HG03196 (cell line): ENCODE measurements around the gene OR5A1.
"Not testable (repeated sequence)": the region's sequence is repeated elsewhere in the genome, so short reads cannot be mapped to it uniquely, and the experiment has no call there.

ENCODE experiments used
- ATAC-seq: cut with Tn5 transposase; IDR thresholded peaks from one replicate; pipeline ENCODE4 v1.9.1; 2021; ENCODE audit not compliant: unreplicated experiment

The OR5A1 gene

GRCh38 chr11:59436169-59436568 lies at the start of gene OR5A1:
Gene OR5A1 (plus strand): TSS chr11:59436469. CDS start chr11:59443169, 6,700 bp downstream.
- no peak for ATAC-seq

- ATAC-seq, result no peak
Observed at GRCh38 chr11:59394186-59394585, 42.1 kb upstream of the OR5A1 start.

GRCh38 chr11:59400461-59401261 lies 35.6 kb upstream of the OR5A1 start:
- no peak for ATAC-seq

- ATAC-seq, result no peak
Observed at GRCh38 chr11:59401262-59401552, 35.1 kb upstream of the OR5A1 start.

- no peak for ATAC-seq
Observed at GRCh38 chr11:59403546-59403945, 32.7 kb upstream of the OR5A1 start.

- no peak for ATAC-seq
Observed at GRCh38 chr11:59413646-59414045, 22.6 kb upstream of the OR5A1 start.

- no peak for ATAC-seq
Observed at GRCh38 chr11:59415111-59415510, 21.2 kb upstream of the OR5A1 start.

- no peak for ATAC-seq
Observed at GRCh38 chr11:59416613-59417012, 19.7 kb upstream of the OR5A1 start.

- ATAC-seq, result no peak
Observed at GRCh38 chr11:59417023-59417422, 19.2 kb upstream of the OR5A1 start.

- no peak for ATAC-seq
Observed at GRCh38 chr11:59418156-59418555, 18.1 kb upstream of the OR5A1 start.

GRCh38 chr11:59423835-59424234 lies 12.4 kb upstream of the OR5A1 start:
- ATAC-seq, result no peak

- no peak for ATAC-seq
Observed at GRCh38 chr11:59425131-59425530, 11.1 kb upstream of the OR5A1 start.

- no peak for ATAC-seq
Observed at GRCh38 chr11:59426361-59427067, 9.8 kb upstream of the OR5A1 start, which contains the start of gene OR5A2. Gene OR5A2 (minus strand): TSS chr11:59426413. CDS start chr11:59422953, 3,460 bp downstream.

- ATAC-seq, result no peak
Observed at GRCh38 chr11:59427068-59427382, 9.2 kb upstream of the OR5A1 start.

GRCh38 chr11:59429924-59430516 lies 6.2 kb upstream of the OR5A1 start:
- ATAC-seq, result no peak

- no peak for ATAC-seq
Observed at GRCh38 chr11:59437770-59438169, 1.5 kb downstream of the OR5A1 start.

GRCh38 chr11:59445624-59446023 lies 9.4 kb downstream of the OR5A1 start:
- ATAC-seq, result not testable (repeated sequence)

- no peak for ATAC-seq
Observed at GRCh38 chr11:59448484-59448883, 12.2 kb downstream of the OR5A1 start.

- ATAC-seq, result no peak
Observed at GRCh38 chr11:59456661-59457060, 20.4 kb downstream of the OR5A1 start, which contains the start of gene OR4D6. Gene OR4D6 (plus strand): TSS chr11:59456961. CDS start chr11:59456961, 0 bp downstream.

- ATAC-seq, result no peak
Observed at GRCh38 chr11:59459916-59460315, 23.6 kb downstream of the OR5A1 start.

GRCh38 chr11:59463190-59463641 lies 26.9 kb downstream of the OR5A1 start:
- no peak for ATAC-seq

- ATAC-seq, result no peak
Observed at GRCh38 chr11:59473015-59473414, 36.7 kb downstream of the OR5A1 start, which contains the start of gene OR4D10. Gene OR4D10 (plus strand): TSS chr11:59473315. CDS start chr11:59477430, 4,115 bp downstream.
